ENCODE results near the gene FYB1.
A peak's percentile ranks its signal among the peaks of the same experiment; 100 is the strongest.
"Not testable (repeated sequence)": the region's sequence is repeated elsewhere in the genome, so short reads cannot be mapped to it uniquely, and the experiment has no call there.

The FYB1 gene

DNA sequence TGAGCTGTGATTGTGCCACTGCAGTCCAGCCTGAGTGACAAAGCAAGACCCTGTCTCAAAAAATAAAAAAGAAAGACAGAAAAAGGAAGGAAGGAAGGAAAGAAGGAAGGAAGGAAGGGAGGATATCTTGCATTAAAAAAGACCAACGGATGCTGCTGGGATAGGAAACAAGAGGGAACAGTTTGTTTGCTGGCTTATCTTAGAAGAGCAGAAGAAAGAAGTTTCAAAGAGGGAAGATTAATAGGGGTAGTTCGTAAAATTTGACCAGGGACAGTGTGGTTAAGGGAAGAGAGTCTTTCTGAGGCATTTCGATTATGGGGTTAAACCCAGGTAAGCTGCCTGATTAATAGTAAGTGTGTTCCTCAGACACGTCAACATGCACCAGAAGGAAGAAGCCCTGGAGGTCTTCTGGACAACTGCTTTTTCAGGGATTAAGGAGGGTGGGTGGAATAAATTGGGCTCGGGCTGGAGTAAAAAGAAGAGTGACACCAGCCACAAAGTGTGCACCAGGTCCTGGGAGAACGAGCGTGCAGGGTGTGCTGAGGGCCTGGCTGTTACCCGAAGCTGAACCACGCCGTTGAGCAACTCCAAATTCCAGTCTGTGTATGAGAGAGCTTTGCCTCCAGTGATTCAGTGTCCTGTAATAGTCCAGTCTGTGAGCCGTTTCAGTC lies 24.8 kb downstream of the FYB1 start:
- intact Hi-C loops (cut with DNase I): no loop called here
- no peak for DNase-seq

DNA sequence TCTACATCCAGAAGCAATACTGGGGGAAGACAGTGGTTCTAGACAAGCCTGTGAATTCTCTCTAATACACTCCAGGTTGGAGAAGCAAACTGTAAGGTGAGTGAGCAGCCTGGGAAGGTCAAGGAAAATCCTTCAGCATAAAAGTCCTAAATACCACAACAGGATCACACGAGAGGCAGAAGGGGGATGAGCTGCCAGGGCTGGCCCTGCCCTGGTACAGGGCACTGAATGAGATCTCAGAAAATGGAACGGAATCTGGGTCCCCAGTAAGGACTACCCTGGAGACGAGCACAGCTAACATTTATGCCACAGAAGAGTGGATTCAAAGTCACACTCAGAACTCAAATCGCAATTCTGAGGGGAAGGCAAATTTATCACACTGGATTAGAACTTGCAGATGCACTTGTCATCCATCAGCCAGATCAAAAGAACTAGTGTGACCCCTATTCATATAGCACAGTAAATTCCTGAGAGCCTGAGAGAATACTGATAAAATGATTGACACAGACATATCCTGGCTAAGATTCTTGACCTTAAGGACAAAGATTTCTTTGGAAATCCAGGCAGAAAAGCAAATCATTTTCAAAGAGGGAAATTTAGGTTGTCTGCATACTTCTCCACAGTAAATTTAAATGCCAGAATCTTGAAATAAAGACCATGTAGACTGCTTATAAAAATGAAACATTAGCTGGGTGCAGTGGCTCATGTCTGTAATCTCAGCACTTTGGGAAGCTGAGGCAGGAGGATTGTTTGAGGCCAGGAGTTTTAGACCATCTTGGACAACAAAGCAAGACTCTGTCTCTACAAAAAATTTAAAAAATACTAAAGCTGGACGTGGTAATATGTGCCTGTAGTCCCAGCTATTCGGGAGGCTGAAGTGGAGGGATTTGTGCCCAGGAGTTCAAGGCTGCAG lies 25.6 kb downstream of the FYB1 start:
- intact Hi-C loops (cut with DNase I): no loop called here
- DNase-seq: no peak

GRCh38 chr5:39192450-39193160 lies 26.8 kb downstream of the FYB1 start:
- intact Hi-C loops (cut with DNase I): no loop called here
- no peak for DNase-seq

DNA sequence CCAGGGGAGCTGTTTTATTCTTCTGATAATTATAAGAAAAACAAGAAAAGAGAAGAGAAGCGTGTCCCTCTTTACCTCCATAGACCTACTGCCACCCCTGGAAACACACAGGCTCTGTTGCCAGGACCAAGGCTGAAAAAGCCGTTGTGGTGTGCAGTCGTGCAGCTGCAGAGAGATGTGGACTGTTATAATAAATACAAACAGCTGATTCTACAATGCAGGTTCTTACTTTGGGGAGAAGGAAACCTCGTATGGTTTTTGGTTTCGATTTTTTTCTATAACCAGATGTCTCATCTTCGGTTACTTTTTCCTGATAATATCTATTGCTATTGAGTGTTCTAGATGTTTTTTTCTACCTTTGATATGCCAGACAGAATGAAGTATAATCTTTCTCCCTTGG lies 28.1 kb downstream of the FYB1 start:
- intact Hi-C loops (cut with DNase I): no loop called here
- DNase-seq: peak in 33 of 42 donors; percentile 8 to 69 (median 33)

DNA sequence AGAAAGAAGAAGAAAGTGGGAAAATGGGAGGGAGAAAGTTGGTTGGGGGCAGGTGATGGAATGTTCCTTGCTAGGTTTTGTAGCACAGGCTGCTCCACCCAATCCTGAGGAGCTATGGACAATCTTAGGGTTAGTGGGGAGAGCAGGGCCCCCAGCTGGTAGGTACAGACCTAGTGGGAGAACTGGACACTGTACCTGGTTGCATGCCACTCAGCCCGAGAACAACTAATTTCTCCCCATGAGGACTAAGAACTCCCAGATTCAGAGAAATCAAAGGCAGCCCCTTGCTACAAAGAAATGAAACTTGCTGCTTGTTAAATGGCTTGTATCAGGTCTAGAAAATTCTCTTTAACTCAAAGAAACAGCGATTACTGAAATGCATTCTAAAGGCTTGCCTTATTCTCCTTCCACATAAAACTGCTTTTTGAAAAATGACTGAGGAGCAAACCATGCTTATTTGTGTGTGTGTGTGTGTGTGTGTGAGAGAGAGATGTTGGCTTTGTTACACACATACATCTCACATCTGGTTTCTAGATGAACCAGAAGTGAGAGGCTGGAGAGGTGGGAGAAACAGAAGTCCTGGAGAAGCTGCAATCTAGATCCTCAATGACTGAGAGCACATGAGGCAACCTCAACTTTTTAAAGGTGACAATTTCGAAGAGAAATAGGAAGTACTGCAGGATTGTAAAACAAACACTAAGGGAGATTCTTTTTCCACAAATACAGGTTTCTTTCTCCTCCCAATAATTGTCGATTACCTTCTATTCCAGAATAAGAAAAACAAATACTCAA lies 28.9 kb downstream of the FYB1 start:
- intact Hi-C loops (cut with DNase I): no loop called here
- DNase-seq: no peak

DNA sequence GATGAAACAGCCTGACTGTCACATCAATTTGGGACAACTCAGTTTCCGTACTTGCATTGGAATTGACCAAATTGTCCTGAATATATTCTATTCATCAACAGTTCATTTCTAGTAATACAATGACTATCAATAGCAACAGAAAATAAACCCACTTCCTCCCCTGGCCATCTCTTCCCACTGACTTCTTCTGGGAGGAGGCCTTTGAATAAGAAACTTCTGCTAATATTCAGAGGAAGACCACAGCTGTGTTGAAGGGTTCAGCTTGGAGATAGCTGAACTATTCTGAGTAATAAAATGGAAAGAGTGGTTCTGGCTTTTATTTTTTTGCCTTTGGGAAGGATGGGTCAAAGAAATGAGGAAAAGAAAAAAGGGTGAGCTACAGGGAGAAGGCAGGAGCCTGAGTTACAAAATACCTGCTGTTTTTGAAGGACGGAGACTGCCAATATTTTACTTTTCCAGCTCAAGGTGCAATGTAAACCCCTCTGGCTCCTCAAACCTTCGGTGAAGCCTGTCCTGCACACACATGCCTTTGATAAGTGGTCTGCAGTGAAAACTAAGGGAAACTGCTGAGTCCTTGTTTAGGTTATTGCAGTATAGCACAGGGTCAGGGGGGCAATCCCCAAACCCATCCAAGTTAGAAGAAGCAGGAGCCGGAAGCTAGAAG lies 29.9 kb downstream of the FYB1 start:
- intact Hi-C loops (cut with DNase I): no loop called here
- DNase-seq: no peak

GRCh38 chr5:39187831-39188731 lies 31.3 kb downstream of the FYB1 start:
- no peak for DNase-seq
- intact Hi-C loops (cut with DNase I): no loop called here

- DNase-seq: no peak
- intact Hi-C loops (cut with DNase I): no loop called here
Measured at GRCh38 chr5:39186722-39187539, 32.4 kb downstream of the FYB1 start.

- DNase-seq: no peak
- intact Hi-C loops (cut with DNase I): no loop called here
Measured at GRCh38 chr5:39186289-39186688, 33.1 kb downstream of the FYB1 start.

- intact Hi-C loops (cut with DNase I): no loop called here
- DNase-seq: no peak
Measured at GRCh38 chr5:39185761-39186160, 33.6 kb downstream of the FYB1 start.

GRCh38 chr5:39179561-39179960 lies 39.8 kb downstream of the FYB1 start:
- intact Hi-C loops (cut with DNase I); DNase-seq: not testable (repeated sequence)

DNA sequence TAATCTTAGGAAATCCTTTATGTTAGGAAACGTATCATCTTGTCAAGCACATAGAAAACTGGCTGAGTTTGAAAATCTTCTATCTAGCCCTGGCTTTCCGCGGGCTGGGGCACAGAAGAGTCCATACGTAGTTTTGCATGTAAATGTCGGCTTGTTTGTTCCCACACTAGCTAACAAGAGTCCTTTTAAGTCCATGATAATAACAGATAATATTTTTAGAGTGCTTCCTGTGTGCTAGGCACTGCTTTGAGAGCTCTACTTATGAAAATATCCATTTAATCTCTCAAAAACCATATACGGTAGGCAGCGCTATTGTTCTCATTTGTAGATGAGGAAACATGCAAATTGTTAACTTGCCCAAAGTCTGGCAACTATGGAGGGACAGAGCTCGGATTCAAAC lies 40.5 kb downstream of the FYB1 start:
- DNase-seq: no peak
- intact Hi-C loops (cut with DNase I): no loop called here

GRCh38 chr5:39178171-39178570 lies 41.2 kb downstream of the FYB1 start:
- intact Hi-C loops (cut with DNase I): no loop called here
- DNase-seq: no peak

- intact Hi-C loops (cut with DNase I): no loop called here
- no peak for DNase-seq
Measured at GRCh38 chr5:39177631-39177964, 41.8 kb downstream of the FYB1 start.

DNA sequence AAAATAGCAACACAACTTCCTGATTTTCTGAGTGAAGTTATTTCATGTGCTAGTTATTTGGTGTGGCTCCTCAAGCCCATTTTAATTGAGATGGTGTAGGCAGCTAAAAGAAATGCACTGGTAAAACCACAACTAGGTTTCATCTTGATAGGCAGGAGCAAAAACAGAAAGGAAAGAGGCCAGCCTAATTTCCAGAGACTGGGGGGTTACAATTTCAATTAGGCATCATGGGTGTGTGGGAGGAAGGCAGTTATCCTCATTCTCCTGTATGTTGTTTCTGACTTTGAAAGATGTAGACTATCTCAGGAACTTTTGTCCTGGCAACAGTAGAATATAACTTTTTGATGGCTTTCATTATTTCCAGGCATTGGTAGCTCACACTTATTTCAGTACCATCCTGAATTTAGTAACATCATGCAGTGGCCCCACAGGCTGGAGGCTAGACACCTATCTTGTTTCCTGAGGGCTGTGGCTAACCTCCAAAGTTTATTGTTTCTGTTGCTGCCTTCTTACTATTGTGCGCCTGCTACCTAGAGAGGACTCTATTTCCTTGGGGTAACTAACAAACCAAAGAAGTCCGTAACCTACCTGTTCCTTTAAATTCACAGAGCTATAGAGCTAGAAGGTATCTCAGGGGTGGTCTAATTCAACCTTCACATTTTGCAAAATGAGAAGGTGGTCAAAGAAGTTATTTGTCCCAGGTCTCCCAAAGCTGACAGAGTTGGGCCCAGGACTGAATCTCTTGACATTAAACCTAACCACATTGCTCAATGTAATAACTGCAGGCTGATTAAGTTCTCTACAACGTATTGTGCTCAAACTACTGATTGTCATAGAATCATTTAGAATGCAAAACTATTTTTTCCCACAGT lies 42.4 kb downstream of the FYB1 start:
- intact Hi-C loops (cut with DNase I): no loop called here

More for the DNA sequence above, 42.4 kb downstream of the FYB1 start:
- DNase-seq: no peak
